Vagina (tissue), 2 donors: ENCODE results near the gene PRKCB. TPM values are rescaled to one million over a fixed set of nuclear protein-coding genes. Genes with fewer than 3 reads are reported as not detected.

Experiments
- DNase-seq, 2 donors: peaks; one replicate each; pipeline ENCODE4 v3.0.0-alpha.2; 2017; ENCODE audit errors: extremely low spot score in 2 of 2
- H3K27ac ChIP-seq: fragments of 200-600 bp; sonication (generic); one replicate; pipeline ENCODE4 v1.5.1; 2019
- H3K27me3 ChIP-seq: fragments of 200-600 bp; sonication (generic); one replicate; pipeline ENCODE4 v1.5.1; 2019
- H3K36me3 ChIP-seq, 2 donors: fragments of 200-600 bp; sonication (generic); one replicate each; pipeline ENCODE4 v1.5.1; 2017 to 2019
- H3K4me1 ChIP-seq: fragments of 200-600 bp; sonication (generic); one replicate; pipeline ENCODE4 v1.5.1; 2019
- H3K4me3 ChIP-seq, 2 donors: fragments of 200-600 bp; sonication (generic); 1 replicate in 1 of 2; 2 replicates in 1 of 2; pipeline ENCODE4 v1.5.1; 2016 to 2019
- H3K9me3 ChIP-seq: fragments of 200-600 bp; sonication (generic); one replicate; pipeline ENCODE4 v1.5.1; 2019
- POLR2A ChIP-seq, 2 donors: fragments of 450-650 bp; IDR thresholded peaks; one replicate each; pipeline ENCODE4 v1.6.1; 2017; ENCODE audit warnings: antibody characterized with exemption in 2 of 2, mild to moderate bottlenecking in 2 of 2, moderate library complexity in 2 of 2
- POLR2AphosphoS5 ChIP-seq, 2 donors: sonication (generic); formaldehyde crosslinking; IDR thresholded peaks; one replicate each; pipeline ENCODE4 v1.9.0; 2017; ENCODE audit warnings: antibody characterized with exemption in 2 of 2, mild to moderate bottlenecking in 2 of 2, low read depth in 1 of 2; ENCODE audit not compliant: insufficient read depth in 1 of 2
- intact Hi-C: fragments of 100-400 bp; cut with DNase I; formaldehyde crosslinking; loops from one replicate; pipeline ENCODE4 v1.15.1; 2023
- total RNA-seq: library from RNA; depleted of rRNA; stranded (reverse); fragments of >200 nt; gene quantifications from one replicate; pipeline ENCODE4 v1.2.3, GENCODE V29; 2016
- TF ChIP-seq, protein P1 (sequence below), 3 experiments: fragments of 450-650 bp in 2 of 3; fragments of 200-600 bp in 1 of 3; sonication (generic) in 1 of 3; IDR thresholded peaks; one replicate each; pipeline ENCODE4 v1.5.1; 2017 to 2019; ENCODE audit warnings: antibody characterized with exemption in 3 of 3, mild to moderate bottlenecking in 2 of 3, moderate library complexity in 2 of 3

Gene PRKCB
- total RNA-seq, 1 donor from 2014 or later: 9.1 TPM

GRCh38 chr16:23879735-23880373 lies 44.1 kb downstream of the PRKCB start:
- no peak overlapping the region for H3K27ac ChIP-seq

GRCh38 chr16:23889189-23889588 lies 53.4 kb downstream of the PRKCB start:
- Histone ChIP-seq H3K27ac (no peak overlapping the region), H3K9me3 (no peaks in the 10 kb centered on the region), H3K36me3 (no peaks in the 10 kb centered on the region), H3K4me3 (no peak overlapping the region), H3K4me1 (no peaks in the 10 kb centered on the region), H3K27me3 (no peaks in the 10 kb centered on the region)
- intact Hi-C loops: no loop called here
- no peak for DNase-seq
- TF ChIP-seq, protein P1, sequence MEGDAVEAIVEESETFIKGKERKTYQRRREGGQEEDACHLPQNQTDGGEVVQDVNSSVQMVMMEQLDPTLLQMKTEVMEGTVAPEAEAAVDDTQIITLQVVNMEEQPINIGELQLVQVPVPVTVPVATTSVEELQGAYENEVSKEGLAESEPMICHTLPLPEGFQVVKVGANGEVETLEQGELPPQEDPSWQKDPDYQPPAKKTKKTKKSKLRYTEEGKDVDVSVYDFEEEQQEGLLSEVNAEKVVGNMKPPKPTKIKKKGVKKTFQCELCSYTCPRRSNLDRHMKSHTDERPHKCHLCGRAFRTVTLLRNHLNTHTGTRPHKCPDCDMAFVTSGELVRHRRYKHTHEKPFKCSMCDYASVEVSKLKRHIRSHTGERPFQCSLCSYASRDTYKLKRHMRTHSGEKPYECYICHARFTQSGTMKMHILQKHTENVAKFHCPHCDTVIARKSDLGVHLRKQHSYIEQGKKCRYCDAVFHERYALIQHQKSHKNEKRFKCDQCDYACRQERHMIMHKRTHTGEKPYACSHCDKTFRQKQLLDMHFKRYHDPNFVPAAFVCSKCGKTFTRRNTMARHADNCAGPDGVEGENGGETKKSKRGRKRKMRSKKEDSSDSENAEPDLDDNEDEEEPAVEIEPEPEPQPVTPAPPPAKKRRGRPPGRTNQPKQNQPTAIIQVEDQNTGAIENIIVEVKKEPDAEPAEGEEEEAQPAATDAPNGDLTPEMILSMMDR (IDR thresholded peaks at IDR 0.05): no peak
- TF ChIP-seq POLR2A (IDR thresholded peaks at IDR 0.05): no peak
- TF ChIP-seq POLR2AphosphoS5 (IDR thresholded peaks at IDR 0.05; ENCODE audit: insufficient read depth in 1 of 2, low read depth in 1 of 2): no peak

More at GRCh38 chr16:23879735-23880373, 44.1 kb downstream of the PRKCB start:
- no peak overlapping the region for H3K4me3 ChIP-seq
- H3K4me1 ChIP-seq: no peaks in the 10 kb centered on the region
- TF ChIP-seq, protein P1 (IDR thresholded peaks at IDR 0.05): no peak
- TF ChIP-seq POLR2AphosphoS5 (IDR thresholded peaks at IDR 0.05; ENCODE audit: insufficient read depth in 1 of 2, low read depth in 1 of 2): no peak
- no peak for TF ChIP-seq POLR2A (IDR thresholded peaks at IDR 0.05)
- H3K9me3 ChIP-seq: no peaks in the 10 kb centered on the region
- H3K36me3 ChIP-seq: no peaks in the 10 kb centered on the region
- intact Hi-C loops: no loop called here
- DNase-seq: no peak
- H3K27me3 ChIP-seq: no peaks in the 10 kb centered on the region

DNA sequence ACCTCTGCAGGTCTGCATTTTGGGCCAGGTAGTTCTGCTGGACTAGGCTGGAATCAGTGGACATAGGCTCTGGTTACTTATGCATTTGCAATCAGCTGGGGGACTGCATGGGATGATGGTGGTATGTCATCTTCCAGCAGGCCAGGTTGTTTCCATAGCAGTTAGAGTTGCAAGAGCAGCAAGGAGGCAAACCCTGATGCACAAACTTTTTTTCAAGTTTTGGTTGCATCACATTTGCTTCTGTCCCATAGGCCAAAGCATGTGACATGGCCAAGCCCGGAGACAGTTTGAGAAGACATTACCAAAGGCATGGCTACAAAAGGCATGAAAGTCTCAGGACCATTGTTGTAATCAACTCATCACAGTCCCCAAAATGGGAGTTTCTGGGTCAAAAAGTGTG lies 58.2 kb downstream of the PRKCB start:
- Histone ChIP-seq H3K9me3 (no peaks in the 10 kb centered on the region), H3K4me3 (no peak overlapping the region), H3K36me3 (no peaks in the 10 kb centered on the region), H3K4me1 (no peaks in the 10 kb centered on the region), H3K27me3 (no peaks in the 10 kb centered on the region), H3K27ac (no peak overlapping the region)
- peak in 1 of 2 donors; percentile 62 for DNase-seq
- intact Hi-C loops: no loop called here
- no peak for TF ChIP-seq POLR2AphosphoS5 (IDR thresholded peaks at IDR 0.05; ENCODE audit: insufficient read depth in 1 of 2, low read depth in 1 of 2)
- no peak for TF ChIP-seq POLR2A (IDR thresholded peaks at IDR 0.05)
- TF ChIP-seq, protein P1 (IDR thresholded peaks at IDR 0.05): no peak

DNA sequence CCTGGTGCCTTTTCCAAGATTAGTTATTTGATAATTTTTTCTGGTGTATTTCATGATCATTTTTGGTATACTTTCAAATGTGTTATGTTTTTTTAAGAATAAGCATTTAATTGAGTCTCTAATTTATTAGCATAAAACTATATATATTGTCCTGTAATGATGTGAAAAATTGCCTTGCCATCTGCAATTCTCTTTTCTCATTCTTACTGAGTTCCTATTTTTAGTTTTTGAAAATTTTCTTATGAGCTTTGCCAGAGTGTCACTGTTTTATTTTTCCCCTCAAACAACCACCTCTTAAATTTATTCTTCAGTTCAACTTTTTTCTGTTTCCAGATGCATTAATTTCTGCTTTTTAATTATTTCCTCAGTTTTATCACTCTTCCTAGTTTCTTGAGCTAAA lies 59.3 kb downstream of the PRKCB start:
- H3K4me3 ChIP-seq: no peak overlapping the region
- no peak overlapping the region for H3K27ac ChIP-seq
- H3K36me3 ChIP-seq: no peaks in the 10 kb centered on the region
- no peaks in the 10 kb centered on the region for H3K9me3 ChIP-seq
- H3K4me1 ChIP-seq: no peaks in the 10 kb centered on the region
- TF ChIP-seq POLR2AphosphoS5 (IDR thresholded peaks at IDR 0.05; ENCODE audit: insufficient read depth in 1 of 2, low read depth in 1 of 2): no peak
- TF ChIP-seq, protein P1 (IDR thresholded peaks at IDR 0.05): no peak
- TF ChIP-seq POLR2A (IDR thresholded peaks at IDR 0.05): no peak
- no peaks in the 10 kb centered on the region for H3K27me3 ChIP-seq
- DNase-seq: no peak
- intact Hi-C loops: no loop called here
